Activated naive CD4-positive, alpha-beta T cell treated with anti-CD3 and anti-CD28 coated beads, Interleukin-2, amount 50 U/mL, for 24 hours (primary cell): ENCODE results near the gene GNMT.

ENCODE experiments used
- H3K27ac Mint-ChIP-seq: one replicate; pipeline ENCODE4 v1.8.0; 2021; ENCODE audit warnings: mild to moderate bottlenecking, mixed read lengths
- H3K27me3 Mint-ChIP-seq: one replicate; pipeline ENCODE4 v1.8.0; 2021; ENCODE audit warnings: mixed read lengths
- H3K36me3 Mint-ChIP-seq: one replicate; pipeline ENCODE4 v1.8.0; 2021; ENCODE audit warnings: mixed read lengths
- H3K4me1 Mint-ChIP-seq: one replicate; pipeline ENCODE4 v1.8.0; 2021; ENCODE audit warnings: mixed read lengths
- H3K4me3 Mint-ChIP-seq: one replicate; pipeline ENCODE4 v1.8.0; 2021; ENCODE audit warnings: mild to moderate bottlenecking, mixed read lengths
- H3K9me3 Mint-ChIP-seq: one replicate; pipeline ENCODE4 v1.8.0; 2021; ENCODE audit warnings: mixed read lengths

Gene GNMT

GRCh38 chr6:43011207-43011606, 50.7 kb downstream of the GNMT start:
- no peaks in the 10 kb centered on the region for H3K9me3 Mint-ChIP-seq
- H3K27me3 Mint-ChIP-seq, result no peaks in the 10 kb centered on the region
- H3K27ac Mint-ChIP-seq, result no peak overlapping the region
- peaks cover 52% of the 10 kb centered on the region for H3K4me1 Mint-ChIP-seq
- no peak overlapping the region for H3K4me3 Mint-ChIP-seq
- H3K36me3 Mint-ChIP-seq, result peaks cover 6% of the 10 kb centered on the region

- H3K27me3 Mint-ChIP-seq, result no peaks in the 10 kb centered on the region
- H3K4me1 Mint-ChIP-seq, result peaks cover 63% of the 10 kb centered on the region
- peak overlapping the region; percentile 96 for H3K27ac Mint-ChIP-seq
- peaks cover 5% of the 10 kb centered on the region for H3K36me3 Mint-ChIP-seq
- peak overlapping the region; percentile 94 for H3K4me3 Mint-ChIP-seq
- no peaks in the 10 kb centered on the region for H3K9me3 Mint-ChIP-seq
Observed at GRCh38 chr6:43012364-43012763, 51.8 kb downstream of the GNMT start.

- peak overlapping the region; percentile 94 for H3K4me3 Mint-ChIP-seq
- no peaks in the 10 kb centered on the region for H3K27me3 Mint-ChIP-seq
- peaks cover 3% of the 10 kb centered on the region for H3K36me3 Mint-ChIP-seq
- peaks cover 71% of the 10 kb centered on the region for H3K4me1 Mint-ChIP-seq
- no peaks in the 10 kb centered on the region for H3K9me3 Mint-ChIP-seq
- H3K27ac Mint-ChIP-seq, result peak overlapping the region; percentile 96
Observed at GRCh38 chr6:43013097-43013842, 52.7 kb downstream of the GNMT start.
